WI38 (cell line): Measurements from ENCODE around the gene PSKH1.

Experiments used
- H3K4me3 ChIP-seq: 2 replicates; pipeline ENCODE4 v1.5.1; 2011; ENCODE audit warnings: low read depth, mild to moderate bottlenecking, control low read depth, low read length
- TF ChIP-seq, protein P1 (sequence below): IDR thresholded peaks from 2 replicates; pipeline ENCODE4 v1.5.1; 2012; ENCODE audit warnings: low read depth, mild to moderate bottlenecking, control low read depth, low read length

The PSKH1 gene

DNA sequence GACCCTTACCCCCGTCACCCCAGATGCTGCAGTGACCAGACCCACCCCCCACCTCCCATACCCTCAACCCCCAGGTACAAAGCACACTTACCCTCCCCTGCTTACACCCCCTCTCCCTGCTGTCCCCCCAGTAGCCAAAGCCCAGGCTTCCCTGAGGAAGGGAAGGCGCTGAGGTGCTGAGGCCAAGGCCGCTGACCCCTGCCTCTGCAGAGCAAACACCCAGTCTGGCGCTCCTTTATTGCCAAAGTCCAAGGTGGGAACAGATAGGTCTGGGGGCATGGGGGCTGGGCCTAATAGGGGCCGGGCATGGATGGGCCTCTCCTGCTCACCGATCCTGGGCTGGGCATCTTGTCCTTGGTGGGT, 50.2 kb downstream of the PSKH1 start:
- H3K4me3 ChIP-seq: no peak overlapping the region
- TF ChIP-seq, protein P1, sequence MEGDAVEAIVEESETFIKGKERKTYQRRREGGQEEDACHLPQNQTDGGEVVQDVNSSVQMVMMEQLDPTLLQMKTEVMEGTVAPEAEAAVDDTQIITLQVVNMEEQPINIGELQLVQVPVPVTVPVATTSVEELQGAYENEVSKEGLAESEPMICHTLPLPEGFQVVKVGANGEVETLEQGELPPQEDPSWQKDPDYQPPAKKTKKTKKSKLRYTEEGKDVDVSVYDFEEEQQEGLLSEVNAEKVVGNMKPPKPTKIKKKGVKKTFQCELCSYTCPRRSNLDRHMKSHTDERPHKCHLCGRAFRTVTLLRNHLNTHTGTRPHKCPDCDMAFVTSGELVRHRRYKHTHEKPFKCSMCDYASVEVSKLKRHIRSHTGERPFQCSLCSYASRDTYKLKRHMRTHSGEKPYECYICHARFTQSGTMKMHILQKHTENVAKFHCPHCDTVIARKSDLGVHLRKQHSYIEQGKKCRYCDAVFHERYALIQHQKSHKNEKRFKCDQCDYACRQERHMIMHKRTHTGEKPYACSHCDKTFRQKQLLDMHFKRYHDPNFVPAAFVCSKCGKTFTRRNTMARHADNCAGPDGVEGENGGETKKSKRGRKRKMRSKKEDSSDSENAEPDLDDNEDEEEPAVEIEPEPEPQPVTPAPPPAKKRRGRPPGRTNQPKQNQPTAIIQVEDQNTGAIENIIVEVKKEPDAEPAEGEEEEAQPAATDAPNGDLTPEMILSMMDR: no peak

DNA sequence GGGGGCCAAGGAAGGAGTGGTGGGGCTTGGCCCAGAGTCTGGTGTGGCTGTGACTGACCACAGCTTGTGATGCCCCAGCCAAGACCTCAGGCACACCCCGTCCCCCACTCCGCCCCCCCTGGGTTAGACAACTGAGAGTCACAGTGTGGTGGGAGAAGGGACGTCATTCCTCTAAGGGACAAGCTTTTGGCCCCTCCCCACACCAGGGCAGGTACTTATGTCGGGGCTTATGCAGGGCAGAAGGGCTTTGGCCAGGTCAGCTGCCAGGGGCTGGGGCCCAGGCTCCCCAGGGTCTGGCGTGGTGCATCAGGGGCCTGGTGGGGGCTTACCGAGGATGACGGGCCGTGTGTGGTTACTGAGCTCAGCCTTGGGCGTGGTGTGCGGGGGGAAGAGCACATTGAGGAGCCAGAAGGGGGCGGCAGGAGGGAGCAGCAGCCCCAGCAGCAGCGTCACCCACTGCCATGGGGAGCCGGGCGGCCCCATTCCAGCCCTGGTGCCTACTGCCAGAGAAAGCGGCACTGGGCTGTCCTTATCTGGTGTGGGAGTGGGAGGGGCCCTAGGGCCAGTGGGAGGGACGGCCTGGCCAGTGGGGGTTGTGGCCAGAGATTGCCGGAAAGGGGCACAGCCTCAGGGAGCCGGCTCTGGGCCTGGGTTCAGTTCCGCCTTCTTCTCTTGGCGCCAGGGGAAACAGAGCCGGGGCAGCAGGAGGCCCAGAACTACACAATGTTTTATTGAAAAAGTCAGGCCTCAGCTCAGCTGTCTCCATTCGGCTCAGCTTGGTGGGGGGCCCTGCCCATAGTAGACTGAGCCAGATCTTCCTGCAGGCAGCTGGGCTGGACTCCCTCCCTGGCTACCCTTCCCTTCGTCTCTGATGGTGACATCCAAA, 50.8 kb downstream of the PSKH1 start, which contains the start of gene LCAT:
Gene LCAT (minus strand): TSS at position 502 of the 886 bp plus-strand sequence. CDS start 19 bp downstream, at position 483.
- H3K4me3 ChIP-seq: no peak within 1 kb of the TSS
- TF ChIP-seq, protein P1: no peak

GRCh38 chr16:67944690-67945391, 51.8 kb downstream of the PSKH1 start:
- TF ChIP-seq, protein P1: no peak
- no peak overlapping the region for H3K4me3 ChIP-seq

- TF ChIP-seq, protein P1: no peak
- no peak overlapping the region for H3K4me3 ChIP-seq
These were observed 52.4 kb downstream of the PSKH1 start for GRCh38 chr16:67945392-67945933.

DNA sequence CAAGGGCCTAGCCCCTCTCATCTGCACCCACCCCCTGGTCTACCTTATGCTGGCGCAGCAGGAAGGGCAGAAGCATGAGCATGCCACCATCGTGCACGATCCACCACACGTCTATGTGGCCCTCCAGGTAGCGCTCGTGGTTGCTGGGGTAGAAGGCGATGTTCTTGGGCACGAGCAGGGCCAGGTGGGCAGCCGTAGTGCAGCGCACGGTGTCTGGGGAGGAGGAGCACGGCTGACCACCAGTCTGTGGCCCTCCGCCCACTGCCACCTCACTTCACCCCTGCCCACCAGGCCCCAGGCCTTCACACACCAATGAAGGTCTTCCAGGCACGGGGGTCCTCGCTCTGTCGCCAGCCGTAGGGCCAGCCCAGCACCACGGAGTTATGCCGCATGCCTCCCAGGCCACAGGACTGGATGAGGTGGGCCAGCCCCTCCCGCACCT, 53.1 kb downstream of the PSKH1 start:
- H3K4me3 ChIP-seq: no peak overlapping the region
- TF ChIP-seq, protein P1: no peak

- TF ChIP-seq, protein P1: no peak
- no peak overlapping the region for H3K4me3 ChIP-seq
These were observed 54.0 kb downstream of the PSKH1 start for GRCh38 chr16:67946966-67947558.
